NAMALWA (cell line): Measurements from ENCODE around the gene FBXW11.

Experiments used
- DNase-seq: peaks from one replicate; pipeline ENCODE4 v3.0.0-alpha.2; 2015; ENCODE audit warnings: low spot score

Gene FBXW11

GRCh38 chr5:171841984-171842776 is 164.3 kb downstream of the FBXW11 start:
- no peak for DNase-seq

- DNase-seq = no peak
These were observed 165.5 kb downstream of the FBXW11 start for GRCh38 chr5:171840711-171841522.

- DNase-seq = peak; percentile 65
These were observed 166.4 kb downstream of the FBXW11 start for GRCh38 chr5:171840066-171840465.

- no peak for DNase-seq
These were observed 167.3 kb downstream of the FBXW11 start for GRCh38 chr5:171839112-171839511.

- DNase-seq = no peak
These were observed 168.4 kb downstream of the FBXW11 start for GRCh38 chr5:171838066-171838465.

GRCh38 chr5:171837522-171837921 is 168.9 kb downstream of the FBXW11 start:
- DNase-seq = no peak

GRCh38 chr5:171835066-171835465 is 171.4 kb downstream of the FBXW11 start:
- no peak for DNase-seq

- DNase-seq = no peak
These were observed 172.0 kb downstream of the FBXW11 start for GRCh38 chr5:171834461-171834860.

- no peak for DNase-seq
These were observed 173.7 kb downstream of the FBXW11 start for GRCh38 chr5:171832775-171833174.

GRCh38 chr5:171830686-171831085 is 175.8 kb downstream of the FBXW11 start:
- DNase-seq = no peak

GRCh38 chr5:171827162-171827561 is 179.3 kb downstream of the FBXW11 start:
- no peak for DNase-seq

- DNase-seq = no peak
These were observed 180.3 kb downstream of the FBXW11 start for GRCh38 chr5:171826132-171826531.

GRCh38 chr5:171825051-171825450 is 181.4 kb downstream of the FBXW11 start:
- no peak for DNase-seq

GRCh38 chr5:171823269-171823668 is 183.2 kb downstream of the FBXW11 start:
- no peak for DNase-seq

- no peak for DNase-seq
These were observed 185.2 kb downstream of the FBXW11 start for GRCh38 chr5:171821286-171821685.

GRCh38 chr5:171820561-171820960 is 185.9 kb downstream of the FBXW11 start:
- no peak for DNase-seq

GRCh38 chr5:171816666-171817065 is 189.8 kb downstream of the FBXW11 start:
- DNase-seq = no peak

- DNase-seq = no peak
These were observed 192.5 kb downstream of the FBXW11 start for GRCh38 chr5:171813813-171814490.

- no peak for DNase-seq
These were observed 193.2 kb downstream of the FBXW11 start for GRCh38 chr5:171813270-171813669.
